Breast epithelium (tissue), 3 donors: ENCODE results near the gene ZNF865.

Experiments used
- CTCF ChIP-seq, 3 donors: fragments of 450-650 bp; IDR thresholded peaks; one replicate each; pipeline ENCODE4 v1.5.1; 2016 to 2017; ENCODE audit warnings: antibody characterized with exemption in 3 of 3, mild to moderate bottlenecking in 3 of 3, moderate library complexity in 3 of 3
- POLR2A ChIP-seq: fragments of 450-650 bp; IDR thresholded peaks from one replicate; pipeline ENCODE4 v1.6.1; 2016; ENCODE audit warnings: antibody characterized with exemption, mild to moderate bottlenecking, moderate library complexity

- no peak for TF ChIP-seq POLR2A
- no peak for TF ChIP-seq CTCF (IDR thresholded peaks at IDR 0.05)
These were observed 15.3 kb upstream of the ZNF865 start for GRCh38 chr19:55590109-55590508.
